HepG2 (cell line): ENCODE measurements around the gene CCDC142. TPM values are rescaled to one million over a fixed set of nuclear protein-coding genes. Genes with fewer than 3 reads are reported as not detected.

Experiments
- ASH2L ChIP-seq: fragments of 300-600, 200-600 bp; sonication (generic); IDR thresholded peaks from 2 replicates; pipeline ENCODE4 v1.7.0; 2017; ENCODE audit warnings: low read depth, mild to moderate bottlenecking, moderate library complexity, mixed read lengths, low read length; ENCODE audit not compliant: insufficient read length
- HMGXB3 ChIP-seq: sonication (generic); formaldehyde crosslinking; IDR thresholded peaks from 2 replicates; pipeline ENCODE4 v1.4.0; 2020; ENCODE audit warnings: missing genetic modification reagents, borderline replicate concordance
- KAT2B ChIP-seq: fragments of 150-350 bp; IDR thresholded peaks from 2 replicates; pipeline ENCODE4 v1.6.1; 2014; ENCODE audit warnings: low read depth, low read length, borderline replicate concordance
- MIER2 ChIP-seq: IDR thresholded peaks from 2 replicates; pipeline ENCODE4 v1.6.1; 2016; ENCODE audit warnings: missing biosample characterization, missing genetic modification reagents
- MXD1 ChIP-seq: sonication (generic); formaldehyde crosslinking; IDR thresholded peaks from 2 replicates; pipeline ENCODE4 v1.4.0; 2020; ENCODE audit warnings: mild to moderate bottlenecking, missing genetic modification reagents
- MXI1 ChIP-seq: IDR thresholded peaks from 3 replicates; pipeline ENCODE4 v1.6.1; 2012; ENCODE audit warnings: low read depth, low read length, inconsistent platforms, borderline replicate concordance
- RELA ChIP-seq: sonication (generic); formaldehyde crosslinking; IDR thresholded peaks from 2 replicates; pipeline ENCODE4 v1.4.0; 2020; ENCODE audit warnings: missing genetic modification reagents
- TAF1 ChIP-seq: sonication (generic); formaldehyde crosslinking; IDR thresholded peaks from 2 replicates; pipeline ENCODE4 v1.4.0; 2020; ENCODE audit warnings: missing genetic modification reagents
- THAP8 ChIP-seq: sonication (generic); formaldehyde crosslinking; IDR thresholded peaks from 2 replicates; pipeline ENCODE4 v1.5.1; 2020; ENCODE audit warnings: missing genetic modification reagents, mild to moderate bottlenecking, borderline replicate concordance
- THRA ChIP-seq: sonication (generic); formaldehyde crosslinking; IDR thresholded peaks from 2 replicates; pipeline ENCODE4 v1.4.0; 2020; ENCODE audit warnings: missing genetic modification reagents, borderline replicate concordance
- TOE1 ChIP-seq: sonication (generic); formaldehyde crosslinking; IDR thresholded peaks from 2 replicates; pipeline ENCODE4 v1.4.0; 2020; ENCODE audit warnings: mild to moderate bottlenecking, missing genetic modification reagents
- ZBTB3 ChIP-seq: sonication (generic); formaldehyde crosslinking; IDR thresholded peaks from 2 replicates; pipeline ENCODE4 v1.4.0; 2020; ENCODE audit warnings: low read depth, mild to moderate bottlenecking, moderate library complexity, missing genetic modification reagents, borderline replicate concordance
- ZBTB37 ChIP-seq: sonication (generic); formaldehyde crosslinking; IDR thresholded peaks from 2 replicates; pipeline ENCODE4 v1.4.0; 2020; ENCODE audit warnings: mild to moderate bottlenecking, missing genetic modification reagents
- ZIK1 ChIP-seq: sonication (generic); formaldehyde crosslinking; IDR thresholded peaks from 2 replicates; pipeline ENCODE4 v1.5.0; 2020; ENCODE audit warnings: mild to moderate bottlenecking, low read depth, missing genetic modification reagents, borderline replicate concordance
- ZNF33A ChIP-seq: sonication (generic); formaldehyde crosslinking; IDR thresholded peaks from 2 replicates; pipeline ENCODE4 v1.5.1; 2020; ENCODE audit warnings: missing genetic modification reagents, mild to moderate bottlenecking, moderate library complexity, borderline replicate concordance
- ZNF557 ChIP-seq: sonication (generic); formaldehyde crosslinking; IDR thresholded peaks from 2 replicates; pipeline ENCODE4 v1.4.0; 2020; ENCODE audit warnings: missing genetic modification reagents
- ZNF564 ChIP-seq: sonication (generic); formaldehyde crosslinking; IDR thresholded peaks from 2 replicates; pipeline ENCODE4 v1.8.1; 2023; ENCODE audit warnings: mild to moderate bottlenecking, missing genetic modification reagents
- ZNF572 ChIP-seq: sonication (generic); formaldehyde crosslinking; IDR thresholded peaks from 2 replicates; pipeline ENCODE4 v1.5.1; 2020; ENCODE audit warnings: mild to moderate bottlenecking, missing genetic modification reagents
- ZNF883 ChIP-seq: sonication (generic); formaldehyde crosslinking; IDR thresholded peaks from 2 replicates; pipeline ENCODE4 v1.5.1; 2020; ENCODE audit warnings: mild to moderate bottlenecking, missing genetic modification reagents; ENCODE audit errors: not compliant biosample characterization
- polyA plus RNA-seq, 8 experiments: library from polyadenylated mRNA; depleted of rRNA in 3 of 8; stranded (reverse) in 7 of 8; unstranded in 1 of 8; fragments of >200 nt; fragmentation: Illumina TruSeq in 4 of 8; extraction: Trizol in 4 of 8; gene quantifications; 2 replicates each; pipeline versions ENCODE4 v1.2.1 to v1.2.3, GENCODE V29; 2011 to 2016; ENCODE audit warnings: low read depth in 4 of 8, missing spikeins in 1 of 8, mixed read lengths in 1 of 8; ENCODE audit not compliant: insufficient read depth in 1 of 8
- total RNA-seq, 5 experiments: library from RNA; depleted of rRNA; stranded (reverse); fragments of >200 nt; fragmentation: Illumina TruSeq; extraction: Trizol; gene quantifications; 2 replicates each; pipeline ENCODE4 v1.2.3, GENCODE V29; 2016; ENCODE audit warnings: low read depth in 1 of 5

CCDC142 gene
- total and polyA plus RNA-seq, 2 of the 13 experiments (the other 11 are each of a cell fraction or from before 2014, with no cell fraction given) = 14.7 to 30.4 TPM

- peak; percentile 48; the same call in 1 of the 2 replicates for TF ChIP-seq THRA (CRISPR knock-in tag)
- peak; percentile 93; the same call in 2 of the 3 replicates for TF ChIP-seq MXI1
- no peak; the same call in 1 of the 2 replicates for TF ChIP-seq ZNF572 (CRISPR knock-in tag)
- TF ChIP-seq ZNF33A = no peak
- TF ChIP-seq THAP8 (CRISPR knock-in tag) = no peak; the same call in 1 of the 2 replicates
- TF ChIP-seq KAT2B = no peak
- peak; percentile 90 for TF ChIP-seq ASH2L
- no peak for TF ChIP-seq TOE1
- TF ChIP-seq TAF1 = peak; percentile 98
- peak; percentile 81; the same call in 1 of the 2 replicates for TF ChIP-seq ZBTB3 (CRISPR knock-in tag)
- TF ChIP-seq ZBTB37 (CRISPR knock-in tag) = no peak; the same call in 1 of the 2 replicates
- TF ChIP-seq ZNF883 = no peak
- peak; percentile 94 for TF ChIP-seq ZNF564 (CRISPR knock-in tag)
- peak; percentile 17; the same call in 1 of the 2 replicates for TF ChIP-seq RELA
- TF ChIP-seq ZNF557 (CRISPR knock-in tag) = peak; percentile 44; the same call in 1 of the 2 replicates
- peak; percentile 47; the same call in 1 of the 2 replicates for TF ChIP-seq ZIK1 (CRISPR knock-in tag)
- peak; percentile 96 for TF ChIP-seq MXD1 (CRISPR knock-in tag)
- TF ChIP-seq MIER2 = peak; percentile 72; the same call in 1 of the 2 replicates
- peak; percentile 59; the same call in 1 of the 2 replicates for TF ChIP-seq HMGXB3
Measured at GRCh38 chr2:74529357-74530238, 46.8 kb upstream of the CCDC142 start, which contains the start of the genes AUP1 and HTRA2 (continued).
